G401 (cell line): Measurements from ENCODE around the gene TAOK1. TPM values are rescaled to one million over a fixed set of nuclear protein-coding genes. Genes with fewer than 3 reads are reported as not detected.
A peak's percentile ranks its signal among the peaks of the same experiment; 100 is the strongest.

Experiments
- DNase-seq: peaks from one replicate; pipeline ENCODE4 v3.0.0-alpha.2; 2015; ENCODE audit warnings: low spot score
- in situ Hi-C: cut with HindIII; loops from 2 replicates; pipeline ENCODE4 v1.10.0; 2016; ENCODE audit warnings: low sequenced_read_pairs, mixed read lengths
- total RNA-seq: library from RNA; depleted of rRNA; stranded (reverse); fragments of >200 nt; shearing (Covaris generic); gene quantifications from 2 replicates; pipeline ENCODE4 v1.2.3, GENCODE V29; 2014

TAOK1 gene
- total RNA-seq, 1 experiment from 2014 or later: 31.1 TPM

- no peak for DNase-seq
- in situ Hi-C loops: no loop called here
Measured at GRCh38 chr17:29587591-29587990, 197.4 kb downstream of the TAOK1 start.

GRCh38 chr17:29588017-29588561 is 197.9 kb downstream of the TAOK1 start:
- no peak for DNase-seq
- in situ Hi-C loops: no loop called here

GRCh38 chr17:29588562-29589411 is 198.6 kb downstream of the TAOK1 start:
- in situ Hi-C loops: no loop called here
- peak; percentile 36 for DNase-seq

GRCh38 chr17:29589524-29590410 is 199.6 kb downstream of the TAOK1 start, which contains the start of gene GIT1:
Gene GIT1 (minus strand): TSS chr17:29589648. CDS start chr17:29589378, 270 bp downstream.
- peak; percentile 88 for DNase-seq

GRCh38 chr17:29590411-29591145 is 200.4 kb downstream of the TAOK1 start:
- DNase-seq: peak; percentile 47
- in situ Hi-C loops: no loop called here

More at GRCh38 chr17:29589524-29590410, 199.6 kb downstream of the TAOK1 start, which contains the start of gene GIT1:
- in situ Hi-C loops: no loop called here

- in situ Hi-C loops: no loop called here
- peak; percentile 57 for DNase-seq
Measured at GRCh38 chr17:29591146-29591736, 201.1 kb downstream of the TAOK1 start.

GRCh38 chr17:29591737-29592608 is 201.8 kb downstream of the TAOK1 start:
- peak; percentile 80 for DNase-seq

GRCh38 chr17:29592850-29593551 is 202.8 kb downstream of the TAOK1 start, which contains the start of gene ANKRD13B:
Gene ANKRD13B (plus strand): TSS chr17:29593132. CDS start chr17:29593622, 490 bp downstream.
- DNase-seq: peak; percentile 76
- in situ Hi-C loops: no loop called here

More at GRCh38 chr17:29591737-29592608, 201.8 kb downstream of the TAOK1 start:
- in situ Hi-C loops: no loop called here

- no peak for DNase-seq
- in situ Hi-C loops: no loop called here
Measured at GRCh38 chr17:29593591-29594518, 203.7 kb downstream of the TAOK1 start.

- no peak for DNase-seq
- in situ Hi-C loops: no loop called here
Measured at GRCh38 chr17:29594519-29595090, 204.4 kb downstream of the TAOK1 start.

- no peak for DNase-seq
- in situ Hi-C loops: no loop called here
Measured at GRCh38 chr17:29595107-29595942, 205.2 kb downstream of the TAOK1 start.

- DNase-seq: no peak
- in situ Hi-C loops: no loop called here
Measured at GRCh38 chr17:29595943-29596774, 206.0 kb downstream of the TAOK1 start.

GRCh38 chr17:29596811-29597210 is 206.6 kb downstream of the TAOK1 start:
- DNase-seq: no peak
- in situ Hi-C loops: no loop called here
